ENCODE measurements around the gene TLR3. TPM values are rescaled to one million over a fixed set of nuclear protein-coding genes. Genes with fewer than 3 reads are reported as not detected.
"Not testable (repeated sequence)": the region's sequence is repeated elsewhere in the genome, so short reads cannot be mapped to it uniquely, and the experiment has no call there.

TLR3 gene
- total RNA-seq, 1 experiment from 2014 or later: 9.7 TPM

DNA sequence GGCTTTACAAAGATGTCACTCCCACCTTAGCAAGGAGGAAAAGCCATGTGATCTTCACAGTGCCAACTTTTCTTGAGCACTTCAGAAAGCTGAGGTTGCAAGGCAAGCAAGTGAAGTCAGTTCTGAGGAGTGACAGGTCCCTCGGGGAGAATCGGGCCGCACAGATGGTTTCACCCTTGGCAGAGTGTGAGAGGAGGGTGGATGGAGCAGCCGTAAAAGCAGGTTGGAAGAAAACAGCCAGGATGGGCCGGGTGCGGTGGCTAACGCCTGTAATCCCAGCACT, 43.6 kb upstream of the TLR3 start:
- no peak overlapping the region for H3K4me2 ChIP-seq (ENCODE audit: low read depth, low read length, poor library complexity, severe bottlenecking)
- no peaks in the 10 kb centered on the region for H3K36me3 ChIP-seq (ENCODE audit: insufficient read depth, low read length)
- H3K79me2 ChIP-seq (ENCODE audit: low read length): no peaks in the 10 kb centered on the region
- no peak overlapping the region for H3K27ac ChIP-seq (ENCODE audit: low read length)
- no peaks in the 10 kb centered on the region for H3K9me2 ChIP-seq (replicated peaks; ENCODE audit: insufficient read depth, low read length)
- no peak overlapping the region for H3K4me3 ChIP-seq (ENCODE audit: low read length)
- H3K9me3 ChIP-seq (ENCODE audit: low read length): no peaks in the 10 kb centered on the region
- DNase-seq: no peak
- no peak overlapping the region for H2AFZ ChIP-seq (ENCODE audit: low read length)
- H4K20me1 ChIP-seq (ENCODE audit: insufficient read depth, low read depth, low read length): no peaks in the 10 kb centered on the region
- H3K9ac ChIP-seq (ENCODE audit: low read length): no peak overlapping the region
- no peaks in the 10 kb centered on the region for H3K4me1 ChIP-seq (ENCODE audit: low read length)
- H3K27me3 ChIP-seq (ENCODE audit: low read length): no peaks in the 10 kb centered on the region

DNA sequence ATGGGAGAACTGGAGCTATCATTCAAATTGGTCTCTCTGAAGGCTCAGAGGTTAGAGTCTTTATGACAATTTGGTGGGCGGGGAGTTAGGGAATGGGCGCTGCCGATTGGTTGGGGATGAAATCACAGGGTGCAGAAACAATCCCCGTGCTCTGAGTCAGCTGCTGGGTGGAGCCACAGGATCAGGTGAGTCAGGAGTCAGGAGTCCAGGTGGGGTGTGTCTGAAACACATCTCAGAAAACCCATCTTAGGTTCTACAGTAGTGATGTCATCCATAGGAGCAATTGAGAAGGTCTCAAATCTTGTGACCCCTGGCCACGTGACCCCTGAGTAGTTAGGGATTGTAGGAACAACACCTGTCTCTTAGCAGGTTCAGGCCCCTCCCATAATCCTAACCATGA, 41.6 kb upstream of the TLR3 start:
- Histone ChIP-seq H3K4me1 (ENCODE audit: low read length) (no peaks in the 10 kb centered on the region), H3K9me3 (ENCODE audit: low read length) (no peaks in the 10 kb centered on the region), H3K9ac (ENCODE audit: low read length) (no peak overlapping the region), H2AFZ (ENCODE audit: low read length) (no peak overlapping the region), H3K27ac (ENCODE audit: low read length) (no peak overlapping the region), H3K4me2 (ENCODE audit: low read depth, low read length, poor library complexity, severe bottlenecking) (no peak overlapping the region), H4K20me1 (ENCODE audit: insufficient read depth, low read depth, low read length) (no peaks in the 10 kb centered on the region), H3K9me2 (replicated peaks; ENCODE audit: insufficient read depth, low read length) (no peaks in the 10 kb centered on the region), H3K27me3 (ENCODE audit: low read length) (no peaks in the 10 kb centered on the region), H3K4me3 (ENCODE audit: low read length) (no peak overlapping the region), H3K36me3 (ENCODE audit: insufficient read depth, low read length) (no peaks in the 10 kb centered on the region), H3K79me2 (ENCODE audit: low read length) (no peaks in the 10 kb centered on the region)
- no peak for DNase-seq

DNA sequence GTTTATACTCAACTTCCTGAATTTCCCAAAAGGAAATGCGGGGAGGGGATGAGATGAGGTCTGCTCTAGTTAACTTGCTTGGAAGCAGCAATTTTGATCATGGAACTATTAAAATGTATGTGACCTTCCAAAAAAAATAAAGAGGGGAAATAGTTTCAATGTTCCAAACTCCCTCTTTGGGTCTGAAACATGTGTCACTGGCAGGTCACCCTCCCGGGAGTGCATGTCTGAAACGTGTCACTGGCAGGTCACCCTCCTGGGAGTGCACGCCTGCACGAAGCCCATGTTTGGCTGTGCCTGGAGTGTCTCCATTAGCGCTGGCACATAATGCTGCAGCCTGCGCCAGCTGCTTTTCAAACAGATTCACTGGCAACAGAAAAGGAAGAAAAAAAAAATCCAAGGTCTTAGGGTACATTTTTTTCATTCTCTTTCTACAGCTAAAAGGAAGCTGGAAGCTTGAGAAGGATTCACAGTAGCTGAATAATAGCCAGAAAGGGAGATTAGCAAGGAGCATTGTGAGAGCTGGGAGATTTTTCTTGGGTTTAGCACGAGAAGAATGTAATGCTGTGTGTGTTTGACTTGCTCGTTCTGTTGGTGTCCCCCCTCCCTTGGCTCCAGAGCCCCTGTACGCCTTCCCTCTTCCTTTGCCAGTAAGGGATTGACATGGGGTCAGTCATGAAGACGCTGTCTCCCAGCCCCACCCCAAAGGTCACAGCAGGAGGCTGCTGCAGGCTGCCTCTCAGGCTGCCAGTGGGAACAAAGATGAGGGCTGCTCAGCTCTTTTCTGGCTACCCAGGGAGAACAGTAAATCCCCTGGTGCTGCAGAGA, 39.2 kb upstream of the TLR3 start:
- no peak for DNase-seq
- no peak overlapping the region for H3K4me2 ChIP-seq (ENCODE audit: low read depth, low read length, poor library complexity, severe bottlenecking)
- H3K27me3 ChIP-seq (ENCODE audit: low read length): no peaks in the 10 kb centered on the region
- H2AFZ ChIP-seq (ENCODE audit: low read length): no peak overlapping the region
- no peaks in the 10 kb centered on the region for H3K36me3 ChIP-seq (ENCODE audit: insufficient read depth, low read length)
- no peaks in the 10 kb centered on the region for H3K4me1 ChIP-seq (ENCODE audit: low read length)
- no peaks in the 10 kb centered on the region for H3K9me3 ChIP-seq (ENCODE audit: low read length)
- H3K9me2 ChIP-seq (replicated peaks; ENCODE audit: insufficient read depth, low read length): no peaks in the 10 kb centered on the region
- no peaks in the 10 kb centered on the region for H3K79me2 ChIP-seq (ENCODE audit: low read length)
- H4K20me1 ChIP-seq (ENCODE audit: insufficient read depth, low read depth, low read length): no peaks in the 10 kb centered on the region
- H3K27ac ChIP-seq (ENCODE audit: low read length): no peak overlapping the region
- no peak overlapping the region for H3K9ac ChIP-seq (ENCODE audit: low read length)
- H3K4me3 ChIP-seq (ENCODE audit: low read length): no peak overlapping the region

DNA sequence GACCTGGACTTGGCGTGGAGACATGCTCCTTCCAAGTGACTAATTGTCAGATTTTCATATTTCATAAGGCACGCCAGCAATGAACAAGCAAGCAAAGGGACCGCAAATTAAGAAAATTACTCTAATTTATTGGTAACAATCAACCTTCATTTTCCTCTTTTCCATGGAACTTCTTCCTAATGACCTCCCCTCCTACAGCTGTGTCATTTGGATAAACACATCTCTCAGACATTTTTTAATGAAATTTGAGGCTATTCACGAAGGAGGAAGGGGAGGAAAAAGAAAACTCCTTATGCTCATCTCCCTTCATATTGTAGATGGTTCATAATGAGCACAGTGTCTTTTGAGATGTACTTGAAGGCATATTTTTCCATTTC, 38.6 kb upstream of the TLR3 start:
- no peak overlapping the region for H3K27ac ChIP-seq (ENCODE audit: low read length)
- H3K4me1 ChIP-seq (ENCODE audit: low read length): no peaks in the 10 kb centered on the region
- no peaks in the 10 kb centered on the region for H4K20me1 ChIP-seq (ENCODE audit: insufficient read depth, low read depth, low read length)
- H3K4me3 ChIP-seq (ENCODE audit: low read length): no peak overlapping the region
- H3K4me2 ChIP-seq (ENCODE audit: low read depth, low read length, poor library complexity, severe bottlenecking): no peak overlapping the region
- no peaks in the 10 kb centered on the region for H3K27me3 ChIP-seq (ENCODE audit: low read length)
- H3K36me3 ChIP-seq (ENCODE audit: insufficient read depth, low read length): no peaks in the 10 kb centered on the region
- H2AFZ ChIP-seq (ENCODE audit: low read length): no peak overlapping the region
- no peaks in the 10 kb centered on the region for H3K79me2 ChIP-seq (ENCODE audit: low read length)
- no peak for DNase-seq
- H3K9me2 ChIP-seq (replicated peaks; ENCODE audit: insufficient read depth, low read length): no peaks in the 10 kb centered on the region
- no peaks in the 10 kb centered on the region for H3K9me3 ChIP-seq (ENCODE audit: low read length)
- no peak overlapping the region for H3K9ac ChIP-seq (ENCODE audit: low read length)

DNA sequence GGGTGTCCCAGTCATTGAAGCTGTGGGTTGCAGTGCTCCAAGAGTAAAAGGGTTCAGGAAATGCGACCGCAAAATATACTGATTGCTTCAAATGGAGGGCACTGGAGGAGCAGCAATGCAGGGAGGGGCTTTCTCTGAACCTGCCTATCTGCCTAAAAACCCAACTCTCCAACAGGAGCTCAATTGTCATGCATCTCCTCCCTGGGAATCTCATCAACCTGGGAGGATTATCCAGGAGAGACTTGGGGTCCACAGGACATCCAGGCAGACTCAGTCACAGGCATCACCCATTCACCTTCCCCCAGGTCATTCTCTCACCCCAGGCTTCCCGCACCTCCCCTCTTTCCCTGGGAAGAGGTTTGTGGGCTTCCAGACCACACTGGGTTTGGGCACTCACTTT, 38.2 kb upstream of the TLR3 start:
- Histone ChIP-seq H3K9me2 (replicated peaks; ENCODE audit: insufficient read depth, low read length) (no peaks in the 10 kb centered on the region), H3K9ac (ENCODE audit: low read length) (no peak overlapping the region), H3K4me3 (ENCODE audit: low read length) (no peak overlapping the region), H2AFZ (ENCODE audit: low read length) (no peak overlapping the region), H3K27ac (ENCODE audit: low read length) (no peak overlapping the region), H3K27me3 (ENCODE audit: low read length) (no peaks in the 10 kb centered on the region), H3K9me3 (ENCODE audit: low read length) (no peaks in the 10 kb centered on the region), H4K20me1 (ENCODE audit: insufficient read depth, low read depth, low read length) (no peaks in the 10 kb centered on the region), H3K79me2 (ENCODE audit: low read length) (no peaks in the 10 kb centered on the region), H3K36me3 (ENCODE audit: insufficient read depth, low read length) (no peaks in the 10 kb centered on the region), H3K4me2 (ENCODE audit: low read depth, low read length, poor library complexity, severe bottlenecking) (no peak overlapping the region), H3K4me1 (ENCODE audit: low read length) (no peaks in the 10 kb centered on the region)
- DNase-seq: no peak

DNA sequence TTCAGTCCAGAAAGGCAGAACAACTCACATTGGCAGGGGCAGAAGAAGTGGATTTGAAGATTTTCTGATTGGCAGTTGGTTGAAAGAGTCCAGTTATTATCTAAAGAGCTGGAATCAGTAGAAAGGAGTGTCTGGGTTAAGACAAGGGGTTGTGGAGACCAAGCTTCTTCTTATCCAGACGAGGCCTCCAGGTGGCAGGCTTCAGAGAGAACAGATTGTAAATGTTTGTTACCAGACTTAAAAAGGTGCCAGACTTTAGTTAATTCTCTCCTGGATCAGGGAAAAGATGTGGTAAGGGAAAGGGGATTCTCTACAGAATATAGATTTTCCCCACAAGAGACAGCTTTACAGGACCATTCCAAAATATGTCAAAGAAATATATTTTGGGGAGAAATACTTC, 36.7 kb upstream of the TLR3 start:
- no peaks in the 10 kb centered on the region for H4K20me1 ChIP-seq (ENCODE audit: insufficient read depth, low read depth, low read length)
- no peaks in the 10 kb centered on the region for H3K9me3 ChIP-seq (ENCODE audit: low read length)
- no peak overlapping the region for H3K27ac ChIP-seq (ENCODE audit: low read length)
- H2AFZ ChIP-seq (ENCODE audit: low read length): no peak overlapping the region
- H3K4me2 ChIP-seq (ENCODE audit: low read depth, low read length, poor library complexity, severe bottlenecking): no peak overlapping the region
- H3K27me3 ChIP-seq (ENCODE audit: low read length): no peaks in the 10 kb centered on the region
- no peak overlapping the region for H3K4me3 ChIP-seq (ENCODE audit: low read length)
- DNase-seq: peak; percentile 45
- H3K36me3 ChIP-seq (ENCODE audit: insufficient read depth, low read length): no peaks in the 10 kb centered on the region
- H3K9me2 ChIP-seq (replicated peaks; ENCODE audit: insufficient read depth, low read length): no peaks in the 10 kb centered on the region
- H3K4me1 ChIP-seq (ENCODE audit: low read length): no peaks in the 10 kb centered on the region
- no peaks in the 10 kb centered on the region for H3K79me2 ChIP-seq (ENCODE audit: low read length)
- no peak overlapping the region for H3K9ac ChIP-seq (ENCODE audit: low read length)

DNA sequence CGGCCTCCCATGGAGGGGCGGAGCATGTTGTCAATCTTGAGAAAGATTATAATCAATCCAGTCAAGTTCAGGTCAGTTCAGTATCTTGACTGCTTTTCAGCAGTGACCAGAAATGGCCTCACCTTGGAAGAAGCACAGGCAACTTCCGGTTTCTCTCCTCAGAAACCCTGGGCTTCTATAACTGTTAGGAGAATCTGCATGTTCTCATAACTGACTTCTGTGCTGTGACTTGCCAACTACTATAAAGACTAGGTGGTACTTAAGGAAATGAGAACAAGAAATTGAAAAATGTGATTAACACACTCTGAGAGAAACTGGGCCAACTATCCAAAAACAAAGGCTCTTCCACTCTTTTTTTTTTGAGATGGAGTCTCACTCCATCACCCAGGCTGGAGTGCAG, 35.9 kb upstream of the TLR3 start:
- Histone ChIP-seq H3K27me3 (ENCODE audit: low read length) (no peaks in the 10 kb centered on the region), H2AFZ (ENCODE audit: low read length) (no peak overlapping the region), H3K4me1 (ENCODE audit: low read length) (no peaks in the 10 kb centered on the region), H3K4me2 (ENCODE audit: low read depth, low read length, poor library complexity, severe bottlenecking) (no peak overlapping the region), H3K9me2 (replicated peaks; ENCODE audit: insufficient read depth, low read length) (no peaks in the 10 kb centered on the region), H3K36me3 (ENCODE audit: insufficient read depth, low read length) (no peaks in the 10 kb centered on the region), H3K9ac (ENCODE audit: low read length) (no peak overlapping the region), H3K79me2 (ENCODE audit: low read length) (no peaks in the 10 kb centered on the region), H3K27ac (ENCODE audit: low read length) (no peak overlapping the region), H3K9me3 (ENCODE audit: low read length) (no peaks in the 10 kb centered on the region), H4K20me1 (ENCODE audit: insufficient read depth, low read depth, low read length) (no peaks in the 10 kb centered on the region), H3K4me3 (ENCODE audit: low read length) (no peak overlapping the region)
- DNase-seq: no peak

DNA sequence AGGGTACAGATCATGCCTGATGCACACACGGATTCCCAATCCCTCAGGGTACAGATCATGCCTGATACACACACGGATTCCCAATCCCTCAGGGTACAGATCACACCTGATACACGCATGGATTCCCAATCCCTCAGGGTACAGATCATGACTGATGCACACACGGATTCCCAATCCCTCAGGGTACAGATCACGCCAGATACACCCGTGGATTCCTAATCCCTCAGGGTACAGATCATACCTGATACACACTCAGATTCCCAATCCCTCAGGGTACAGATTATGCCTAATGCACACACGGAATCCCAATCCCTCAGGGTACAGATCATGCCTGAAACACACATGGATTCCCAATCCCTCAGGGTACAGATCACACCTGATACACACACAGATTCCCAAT, 34.3 kb upstream of the TLR3 start:
- not testable (repeated sequence) for H3K79me2 ChIP-seq (ENCODE audit: low read length); H3K4me1 ChIP-seq (ENCODE audit: low read length); H3K27me3 ChIP-seq (ENCODE audit: low read length); H4K20me1 ChIP-seq (ENCODE audit: insufficient read depth, low read depth, low read length); H3K9me2 ChIP-seq (replicated peaks; ENCODE audit: insufficient read depth, low read length); DNase-seq; H3K27ac ChIP-seq (ENCODE audit: low read length); H3K36me3 ChIP-seq (ENCODE audit: insufficient read depth, low read length); H3K9me3 ChIP-seq (ENCODE audit: low read length); H2AFZ ChIP-seq (ENCODE audit: low read length); H3K4me2 ChIP-seq (ENCODE audit: low read depth, low read length, poor library complexity, severe bottlenecking); H3K9ac ChIP-seq (ENCODE audit: low read length); H3K4me3 ChIP-seq (ENCODE audit: low read length)
